Transverse colon (tissue), 4 donors: Measurements from ENCODE around the gene TP53TG5.

Experiments used
- CTCF ChIP-seq, 5 experiments: fragments of 200-600 bp in 3 of 5; fragments of 450-650 bp in 2 of 5; sonication (generic) in 3 of 5; IDR thresholded peaks; 1 replicate in 2 of 5; 2 replicates in 3 of 5; pipeline ENCODE4 v1.5.1; 2016 to 2017; ENCODE audit warnings: antibody characterized with exemption in 5 of 5, inconsistent platforms in 3 of 5, mild to moderate bottlenecking in 2 of 5, moderate library complexity in 1 of 5
- EP300 ChIP-seq: sonication (generic); formaldehyde crosslinking; IDR thresholded peaks from one replicate; pipeline ENCODE4 v1.6.1; 2017; ENCODE audit warnings: antibody characterized with exemption, low read depth
- POLR2A ChIP-seq: fragments of 450-650 bp; IDR thresholded peaks from one replicate; pipeline ENCODE4 v1.6.1; 2016; ENCODE audit warnings: antibody characterized with exemption, mild to moderate bottlenecking, moderate library complexity
- POLR2AphosphoS5 ChIP-seq, 3 donors: sonication (generic); formaldehyde crosslinking; IDR thresholded peaks; one replicate each; pipeline ENCODE4 v1.6.1; 2016; ENCODE audit warnings: antibody characterized with exemption in 3 of 3

- TF ChIP-seq CTCF (IDR thresholded peaks at IDR 0.05) (no peak), EP300 (no peak), POLR2A (no peak), POLR2AphosphoS5 (IDR thresholded peaks at IDR 0.05) (no peak)
These were observed 38.8 kb upstream of the TP53TG5 start for GRCh38 chr20:45416917-45417316.
